ENCODE measurements around the gene TYMP. TPM values are rescaled to one million over a fixed set of nuclear protein-coding genes. Genes with fewer than 3 reads are reported as not detected.

The TYMP gene
- total RNA-seq, 1 experiment from 2014 or later = 56.0 TPM

DNA sequence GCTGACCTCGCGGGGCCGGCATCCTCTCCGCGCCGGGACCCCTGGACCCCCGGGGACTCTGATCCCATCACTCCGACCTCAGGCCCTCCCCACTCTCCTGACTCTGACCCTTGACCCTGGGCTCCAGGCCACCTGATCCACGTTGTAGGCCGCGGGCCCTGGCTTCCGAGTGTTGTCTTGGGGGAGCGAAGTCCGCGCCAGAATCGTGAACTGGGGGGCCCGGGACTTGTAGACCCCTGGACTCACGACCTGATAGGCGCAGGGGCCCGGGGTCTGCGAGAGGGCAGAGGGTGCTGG is 716 bp upstream of the TYMP start:
- ATAC-seq = no peak
- H3K27me3 ChIP-seq (ENCODE audit: control insufficient read depth, insufficient read depth, low read length) = no peaks in the 10 kb centered on the region
- CTCF ChIA-PET = no interaction called here
- no TSS peak for BruUV-seq (replicated peaks)
- peak overlapping the region; percentile 91 for H3K27ac ChIP-seq (ENCODE audit: low read length)
- H3K9me3 ChIP-seq (ENCODE audit: control insufficient read depth, insufficient read depth, low read depth, low read length) = no peaks in the 10 kb centered on the region
- H3K36me3 ChIP-seq (ENCODE audit: control insufficient read depth, insufficient read depth, low read length) = no peaks in the 10 kb centered on the region; the same call in 1 of the 2 replicates
- intact Hi-C loops (cut with micrococcal nuclease; ENCODE audit: unreplicated experiment) = no loop called here
- in situ Hi-C loops (cut with HindIII; ENCODE audit: low pct_unique_long_range_greater_than_20kb, low sequenced_read_pairs) = no loop called here
- H3K4me1 ChIP-seq (ENCODE audit: control insufficient read depth, insufficient read depth, low read length) = peaks cover 7% of the 10 kb centered on the region
- peak overlapping the region; percentile 56 to 79 for H3K4me3 ChIP-seq (ENCODE audit: low read depth in 2 of 2, low read length in 2 of 2)
- no peak for DNase-seq (ENCODE audit: low read depth, low spot score)
- POLR2A ChIA-PET = no interaction called here
- TF ChIP-seq SIN3A (IDR thresholded peaks at IDR 0.05; ENCODE audit: borderline replicate concordance, insufficient read depth, low read depth, low read length) = no peak
- TF ChIP-seq TCF7L2 (IDR thresholded peaks at IDR 0.05; ENCODE audit: low read depth, low read length) = no peak
- TF ChIP-seq, protein P1, sequence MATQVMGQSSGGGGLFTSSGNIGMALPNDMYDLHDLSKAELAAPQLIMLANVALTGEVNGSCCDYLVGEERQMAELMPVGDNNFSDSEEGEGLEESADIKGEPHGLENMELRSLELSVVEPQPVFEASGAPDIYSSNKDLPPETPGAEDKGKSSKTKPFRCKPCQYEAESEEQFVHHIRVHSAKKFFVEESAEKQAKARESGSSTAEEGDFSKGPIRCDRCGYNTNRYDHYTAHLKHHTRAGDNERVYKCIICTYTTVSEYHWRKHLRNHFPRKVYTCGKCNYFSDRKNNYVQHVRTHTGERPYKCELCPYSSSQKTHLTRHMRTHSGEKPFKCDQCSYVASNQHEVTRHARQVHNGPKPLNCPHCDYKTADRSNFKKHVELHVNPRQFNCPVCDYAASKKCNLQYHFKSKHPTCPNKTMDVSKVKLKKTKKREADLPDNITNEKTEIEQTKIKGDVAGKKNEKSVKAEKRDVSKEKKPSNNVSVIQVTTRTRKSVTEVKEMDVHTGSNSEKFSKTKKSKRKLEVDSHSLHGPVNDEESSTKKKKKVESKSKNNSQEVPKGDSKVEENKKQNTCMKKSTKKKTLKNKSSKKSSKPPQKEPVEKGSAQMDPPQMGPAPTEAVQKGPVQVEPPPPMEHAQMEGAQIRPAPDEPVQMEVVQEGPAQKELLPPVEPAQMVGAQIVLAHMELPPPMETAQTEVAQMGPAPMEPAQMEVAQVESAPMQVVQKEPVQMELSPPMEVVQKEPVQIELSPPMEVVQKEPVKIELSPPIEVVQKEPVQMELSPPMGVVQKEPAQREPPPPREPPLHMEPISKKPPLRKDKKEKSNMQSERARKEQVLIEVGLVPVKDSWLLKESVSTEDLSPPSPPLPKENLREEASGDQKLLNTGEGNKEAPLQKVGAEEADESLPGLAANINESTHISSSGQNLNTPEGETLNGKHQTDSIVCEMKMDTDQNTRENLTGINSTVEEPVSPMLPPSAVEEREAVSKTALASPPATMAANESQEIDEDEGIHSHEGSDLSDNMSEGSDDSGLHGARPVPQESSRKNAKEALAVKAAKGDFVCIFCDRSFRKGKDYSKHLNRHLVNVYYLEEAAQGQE (IDR thresholded peaks at IDR 0.05; ENCODE audit: insufficient read depth in 1 of 2, low read depth in 2 of 2, low read length in 1 of 2) = no peak
- TF ChIP-seq POLR2AphosphoS5 (IDR thresholded peaks at IDR 0.05; ENCODE audit: low read depth, low read length) = no peak
- TF ChIP-seq, protein P2, sequence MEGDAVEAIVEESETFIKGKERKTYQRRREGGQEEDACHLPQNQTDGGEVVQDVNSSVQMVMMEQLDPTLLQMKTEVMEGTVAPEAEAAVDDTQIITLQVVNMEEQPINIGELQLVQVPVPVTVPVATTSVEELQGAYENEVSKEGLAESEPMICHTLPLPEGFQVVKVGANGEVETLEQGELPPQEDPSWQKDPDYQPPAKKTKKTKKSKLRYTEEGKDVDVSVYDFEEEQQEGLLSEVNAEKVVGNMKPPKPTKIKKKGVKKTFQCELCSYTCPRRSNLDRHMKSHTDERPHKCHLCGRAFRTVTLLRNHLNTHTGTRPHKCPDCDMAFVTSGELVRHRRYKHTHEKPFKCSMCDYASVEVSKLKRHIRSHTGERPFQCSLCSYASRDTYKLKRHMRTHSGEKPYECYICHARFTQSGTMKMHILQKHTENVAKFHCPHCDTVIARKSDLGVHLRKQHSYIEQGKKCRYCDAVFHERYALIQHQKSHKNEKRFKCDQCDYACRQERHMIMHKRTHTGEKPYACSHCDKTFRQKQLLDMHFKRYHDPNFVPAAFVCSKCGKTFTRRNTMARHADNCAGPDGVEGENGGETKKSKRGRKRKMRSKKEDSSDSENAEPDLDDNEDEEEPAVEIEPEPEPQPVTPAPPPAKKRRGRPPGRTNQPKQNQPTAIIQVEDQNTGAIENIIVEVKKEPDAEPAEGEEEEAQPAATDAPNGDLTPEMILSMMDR (IDR thresholded peaks at IDR 0.05) = no peak

DNA sequence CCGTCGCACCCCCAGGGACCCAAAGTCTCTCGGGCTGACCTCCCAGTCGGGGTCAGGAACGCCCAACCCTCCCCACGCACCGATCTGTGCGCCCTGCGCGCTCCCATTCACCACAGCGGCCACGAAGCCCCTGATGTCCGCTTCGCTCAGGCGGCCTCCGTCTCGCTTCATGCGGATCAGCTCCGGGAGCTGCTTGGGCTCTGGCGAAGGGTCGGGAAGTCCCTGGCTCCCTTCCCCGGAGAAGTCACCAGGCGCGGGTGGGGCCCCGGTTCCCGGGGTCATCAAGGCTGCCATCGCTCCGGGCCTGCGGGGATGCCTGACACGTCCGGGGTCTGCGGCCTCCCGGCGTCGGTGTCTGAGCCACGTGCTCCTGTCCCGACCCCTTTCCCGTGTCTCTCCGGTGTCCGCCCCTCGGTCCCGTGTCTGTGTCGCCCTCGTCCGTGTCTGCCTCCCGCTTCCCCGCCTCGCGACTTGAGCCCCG is 356 bp downstream of the TYMP start:
- CTCF ChIA-PET = no interaction called here
- Histone ChIP-seq H3K27me3 (ENCODE audit: control insufficient read depth, insufficient read depth, low read length) (no peaks in the 10 kb centered on the region), H3K9me3 (ENCODE audit: control insufficient read depth, insufficient read depth, low read depth, low read length) (no peaks in the 10 kb centered on the region), H3K27ac (ENCODE audit: low read length) (peak overlapping the region; percentile 78), H3K36me3 (ENCODE audit: control insufficient read depth, insufficient read depth, low read length) (no peaks in the 10 kb centered on the region; the same call in 1 of the 2 replicates), H3K4me1 (ENCODE audit: control insufficient read depth, insufficient read depth, low read length) (peaks cover 7% of the 10 kb centered on the region), H3K4me3 (ENCODE audit: low read depth in 2 of 2, low read length in 2 of 2) (peak overlapping the region; percentile 56 to 79)
- in situ Hi-C loops (cut with HindIII; ENCODE audit: low pct_unique_long_range_greater_than_20kb, low sequenced_read_pairs) (no loop called here), intact Hi-C loops (cut with micrococcal nuclease; ENCODE audit: unreplicated experiment) (no loop called here)
- no peak for TF ChIP-seq TCF7L2 (IDR thresholded peaks at IDR 0.05; ENCODE audit: low read depth, low read length)
- TF ChIP-seq SIN3A (IDR thresholded peaks at IDR 0.05; ENCODE audit: borderline replicate concordance, insufficient read depth, low read depth, low read length) = no peak
- TF ChIP-seq, protein P1 (IDR thresholded peaks at IDR 0.05; ENCODE audit: insufficient read depth in 1 of 2, low read depth in 2 of 2, low read length in 1 of 2) = no peak
- TF ChIP-seq POLR2AphosphoS5 (IDR thresholded peaks at IDR 0.05; ENCODE audit: low read depth, low read length) = no peak
- TF ChIP-seq, protein P2 (IDR thresholded peaks at IDR 0.05) = no peak
- DNase-seq (ENCODE audit: low read depth, low spot score) = no peak
- BruUV-seq (replicated peaks) = no TSS peak
- no peak for ATAC-seq
- POLR2A ChIA-PET = interaction anchor here (0.5 kb wide), 1 partner anchor 98 kb away, joined by 4 read pairs; no protein-coding TSS in a partner anchor
